Measurements from ENCODE around the gene BMP7.

The BMP7 gene

GRCh38 chr20:57262301-57262700, 4.1 kb downstream of the BMP7 start:
- no peak overlapping the region for H3K4me3 ChIP-seq (ENCODE audit: low read depth, low read length)
- TF ChIP-seq, protein P1, sequence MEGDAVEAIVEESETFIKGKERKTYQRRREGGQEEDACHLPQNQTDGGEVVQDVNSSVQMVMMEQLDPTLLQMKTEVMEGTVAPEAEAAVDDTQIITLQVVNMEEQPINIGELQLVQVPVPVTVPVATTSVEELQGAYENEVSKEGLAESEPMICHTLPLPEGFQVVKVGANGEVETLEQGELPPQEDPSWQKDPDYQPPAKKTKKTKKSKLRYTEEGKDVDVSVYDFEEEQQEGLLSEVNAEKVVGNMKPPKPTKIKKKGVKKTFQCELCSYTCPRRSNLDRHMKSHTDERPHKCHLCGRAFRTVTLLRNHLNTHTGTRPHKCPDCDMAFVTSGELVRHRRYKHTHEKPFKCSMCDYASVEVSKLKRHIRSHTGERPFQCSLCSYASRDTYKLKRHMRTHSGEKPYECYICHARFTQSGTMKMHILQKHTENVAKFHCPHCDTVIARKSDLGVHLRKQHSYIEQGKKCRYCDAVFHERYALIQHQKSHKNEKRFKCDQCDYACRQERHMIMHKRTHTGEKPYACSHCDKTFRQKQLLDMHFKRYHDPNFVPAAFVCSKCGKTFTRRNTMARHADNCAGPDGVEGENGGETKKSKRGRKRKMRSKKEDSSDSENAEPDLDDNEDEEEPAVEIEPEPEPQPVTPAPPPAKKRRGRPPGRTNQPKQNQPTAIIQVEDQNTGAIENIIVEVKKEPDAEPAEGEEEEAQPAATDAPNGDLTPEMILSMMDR (IDR thresholded peaks at IDR 0.05; ENCODE audit: insufficient read depth, low read depth, low read length, missing control alignments) = no peak
- no peak for DNase-seq (ENCODE audit: low read depth)

GRCh38 chr20:57261457-57262251, 4.8 kb downstream of the BMP7 start:
- TF ChIP-seq, protein P1 (IDR thresholded peaks at IDR 0.05; ENCODE audit: insufficient read depth, low read depth, low read length, missing control alignments) = no peak
- H3K4me3 ChIP-seq (ENCODE audit: low read depth, low read length) = no peak overlapping the region
- DNase-seq (ENCODE audit: low read depth) = no peak

DNA sequence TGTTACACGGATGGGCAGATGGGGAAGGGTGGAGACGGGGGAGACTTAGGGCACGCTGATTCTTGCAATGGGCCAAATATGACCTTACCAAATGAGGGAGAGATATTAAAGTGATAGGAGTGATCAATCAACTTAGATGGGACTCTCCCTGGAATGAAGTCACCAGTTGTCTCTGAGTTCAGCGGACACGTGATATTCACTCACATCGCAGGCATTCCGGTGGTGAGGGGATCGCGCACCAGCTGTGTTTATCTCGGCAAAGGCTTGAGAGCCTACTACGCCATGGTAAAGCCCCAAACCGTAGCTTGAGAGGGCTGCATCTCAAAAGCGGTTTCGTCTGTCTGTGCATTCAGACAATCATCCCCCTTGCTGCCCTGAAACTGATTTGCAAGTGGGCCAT, 5.5 kb downstream of the BMP7 start:
- H3K4me3 ChIP-seq (ENCODE audit: low read depth, low read length) = no peak overlapping the region
- DNase-seq (ENCODE audit: low read depth) = no peak
- TF ChIP-seq, protein P1 (IDR thresholded peaks at IDR 0.05; ENCODE audit: insufficient read depth, low read depth, low read length, missing control alignments) = no peak

- TF ChIP-seq, protein P1 (IDR thresholded peaks at IDR 0.05; ENCODE audit: insufficient read depth, low read depth, low read length, missing control alignments) = no peak
- H3K4me3 ChIP-seq (ENCODE audit: low read depth, low read length) = no peak overlapping the region
These were observed 6.2 kb downstream of the BMP7 start for GRCh38 chr20:57259938-57260921.

DNA sequence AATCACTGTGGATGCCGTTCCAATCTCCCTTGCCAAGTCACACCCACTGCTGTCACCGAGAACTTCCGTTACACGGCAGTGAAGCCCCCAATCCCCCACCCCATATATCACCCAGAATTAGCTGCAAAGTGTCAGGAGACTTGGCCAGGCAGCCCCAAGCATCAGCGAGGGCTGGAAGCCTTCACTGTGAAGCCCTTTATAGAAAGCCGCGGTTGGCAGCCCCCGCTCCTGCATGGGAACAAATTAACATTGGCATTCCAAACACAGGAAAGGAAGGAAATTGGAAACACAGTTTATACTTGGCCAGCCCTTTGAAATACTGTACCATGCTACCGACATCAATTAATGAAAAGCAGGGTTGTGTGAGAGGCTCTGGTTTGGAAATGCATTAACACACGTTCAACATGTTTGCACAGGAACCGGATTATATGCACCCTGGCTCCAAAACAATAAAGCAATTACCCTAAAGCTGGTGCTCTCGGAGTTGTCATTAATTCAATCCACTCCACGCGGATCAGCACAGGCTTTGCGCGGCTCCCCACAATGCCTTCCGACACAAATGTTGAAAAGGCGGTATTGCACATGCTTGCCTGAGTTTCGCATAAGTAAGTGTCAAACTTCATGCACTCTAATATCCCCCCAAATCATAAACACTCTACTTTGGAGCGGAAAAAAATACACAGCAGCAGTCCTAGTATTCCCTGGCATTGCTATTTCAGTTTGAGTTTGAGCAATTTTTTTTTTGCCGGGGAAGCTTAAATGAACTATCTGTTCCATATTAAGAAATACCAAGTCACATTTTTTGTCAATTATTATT, 7.1 kb downstream of the BMP7 start:
- no peak overlapping the region for H3K4me3 ChIP-seq (ENCODE audit: low read depth, low read length)

More at GRCh38 chr20:57259938-57260921, 6.2 kb downstream of the BMP7 start:
- no peak for DNase-seq (ENCODE audit: low read depth)

More for the DNA sequence above, 7.1 kb downstream of the BMP7 start:
- TF ChIP-seq, protein P1 (IDR thresholded peaks at IDR 0.05; ENCODE audit: insufficient read depth, low read depth, low read length, missing control alignments) = no peak
- no peak for DNase-seq (ENCODE audit: low read depth)

All from GM12865 (cell line).